Spleen (tissue), 11 donors: Measurements from ENCODE around the gene EXOC4. TPM values are rescaled to one million over a fixed set of nuclear protein-coding genes. Genes with fewer than 3 reads are reported as not detected.

ENCODE experiments used
- DNase-seq: peaks from one replicate; pipeline ENCODE4 v3.0.0-alpha.2; 2020
- H3K27ac ChIP-seq, 8 donors: fragments of 200-600 bp; sonication (generic) in 7 of 8; 1 replicate in 4 of 8; 2 replicates in 4 of 8; pipeline versions ENCODE4 v1.5.0 to v1.8.0; 2016 to 2021; ENCODE audit warnings: inconsistent platforms in 4 of 8, mild to moderate bottlenecking in 4 of 8, moderate library complexity in 1 of 8
- H3K27me3 ChIP-seq, 7 donors: fragments of 200-600 bp; sonication (generic) in 6 of 7; replicated peaks in 1 of 7; 1 replicate in 4 of 7; 2 replicates in 3 of 7; pipeline versions ENCODE4 v1.5.0 to v1.8.0; 2016 to 2021; ENCODE audit warnings: inconsistent platforms in 3 of 7, mild to moderate bottlenecking in 1 of 7
- H3K36me3 ChIP-seq, 6 donors: fragments of 200-600 bp; sonication (generic) in 5 of 6; 1 replicate in 4 of 6; 2 replicates in 2 of 6; pipeline versions ENCODE4 v1.5.0 to v1.8.0; 2016 to 2021; ENCODE audit warnings: inconsistent platforms in 2 of 6
- H3K4me1 ChIP-seq, 6 donors: fragments of 200-600 bp; sonication (generic) in 5 of 6; 1 replicate in 3 of 6; 2 replicates in 3 of 6; pipeline versions ENCODE4 v1.5.0 to v1.8.0; 2016 to 2021; ENCODE audit warnings: inconsistent platforms in 3 of 6
- H3K4me3 ChIP-seq, 8 donors: fragments of 200-600 bp; sonication (generic) in 7 of 8; 1 replicate in 4 of 8; 2 replicates in 4 of 8; pipeline versions ENCODE4 v1.5.0 to v1.8.0; 2016 to 2021; ENCODE audit warnings: inconsistent platforms in 4 of 8, mild to moderate bottlenecking in 4 of 8, moderate library complexity in 2 of 8
- H3K9me3 ChIP-seq, 8 donors: fragments of 200-600 bp; sonication (generic) in 7 of 8; 1 replicate in 4 of 8; 2 replicates in 4 of 8; pipeline versions ENCODE4 v1.5.0 to v1.8.0; 2016 to 2021; ENCODE audit warnings: inconsistent platforms in 4 of 8
- POLR2A ChIP-seq, 3 donors: fragments of 450-650 bp; IDR thresholded peaks; one replicate each; pipeline ENCODE4 v1.5.1; 2017; ENCODE audit warnings: antibody characterized with exemption in 3 of 3, mild to moderate bottlenecking in 1 of 3
- POLR2AphosphoS5 ChIP-seq, 3 donors: sonication (generic); formaldehyde crosslinking; IDR thresholded peaks; one replicate each; pipeline ENCODE4 v1.5.1; 2017; ENCODE audit warnings: antibody characterized with exemption in 3 of 3
- WGBS, 5 donors: extraction: QIAGEN DNeasy Blood & Tissue Kit in 3 of 5; methylation state at CpG; one replicate each; pipeline versions ENCODE4 v1.1.5 to v1.1.7; 2013 to 2018; 5-methylcytosine and 5-hydroxymethylcytosine counted together
- intact Hi-C: fragments of 100-400 bp; cut with DNase I; formaldehyde crosslinking; loops from one replicate; pipeline ENCODE4 v1.15.0; 2023; ENCODE audit warnings: low total_unique reads
- polyA plus RNA-seq, 3 donors: library from polyadenylated mRNA; stranded (reverse); fragments of 200-250 nt; gene quantifications; one replicate each; pipeline ENCODE4 v1.2.1, GENCODE V29; 2013
- total RNA-seq, 7 donors: library from RNA; depleted of rRNA in 3 of 7; stranded (reverse); fragments of >200 nt in 3 of 7; fragmentation: NEBNext Ultra II Directional in 4 of 7; extraction: Animal tissue kit (Norgen Biotek cat#: 25700) in 4 of 7; gene quantifications; one replicate each; pipeline versions ENCODE4 v1.1.0 to v1.2.1, GENCODE V29; 2016 to 2021
- TF ChIP-seq, protein P1 (sequence below), 11 experiments: fragments of 200-600 bp in 7 of 11; fragments of 450-650 bp in 4 of 11; sonication (generic) in 4 of 11; IDR thresholded peaks in 8 of 11; conservative IDR thresholded peaks in 3 of 11; 1 replicate in 7 of 11; 2 replicates in 4 of 11; pipeline versions ENCODE4 v1.4.0 to v1.8.0; 2016 to 2021; ENCODE audit warnings: antibody characterized with exemption in 11 of 11, inconsistent platforms in 4 of 11, mild to moderate bottlenecking in 1 of 11
- donor health status: healthy with polysubstance abuse.
- donor health status: DM: no; HTN: no; CAD: no; lungs with moderate emphysema.
- donor health status: DM: no; HTN: no; CAD: no.
- donor health status: Bipolar disorder and iron deficiency.
- donor health status: healthy.
- donor health status: DM: no; HTN: no; CAD: no.
- donor health status: DM: yes; HTN: yes; CAD: no.

The EXOC4 gene
- total and polyA plus RNA-seq, 10 donors: 14.1 to 138 (median 102) TPM

DNA sequence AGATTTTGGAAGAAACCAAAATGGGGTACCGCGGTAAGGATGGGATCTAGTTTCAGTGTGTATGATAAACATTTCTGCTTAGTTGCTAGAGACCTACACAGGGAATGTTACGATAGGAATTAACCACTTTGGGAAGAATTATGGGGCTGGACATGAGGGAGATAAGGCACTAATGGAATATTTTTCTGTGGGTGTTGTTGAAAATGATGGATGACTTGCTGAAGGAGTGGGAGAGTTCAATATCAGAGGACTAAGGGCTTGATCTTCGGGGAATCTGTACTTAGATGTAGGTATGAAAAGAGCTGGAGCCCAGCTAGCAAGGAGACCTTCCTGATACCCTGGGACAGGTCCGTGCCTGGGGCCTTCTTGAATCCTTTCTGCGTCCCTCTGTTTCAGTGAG lies 303.7 kb downstream of the EXOC4 start:
- no peaks in the 10 kb centered on the region for H3K36me3 ChIP-seq
- no peaks in the 10 kb centered on the region for H3K27me3 ChIP-seq
- H3K9me3 ChIP-seq: no peaks in the 10 kb centered on the region
- DNase-seq: no peak
- H3K4me1 ChIP-seq: peaks cover 0 to 8% (median 0%) of the 10 kb centered on the region in 6 donors
- TF ChIP-seq, protein P1, sequence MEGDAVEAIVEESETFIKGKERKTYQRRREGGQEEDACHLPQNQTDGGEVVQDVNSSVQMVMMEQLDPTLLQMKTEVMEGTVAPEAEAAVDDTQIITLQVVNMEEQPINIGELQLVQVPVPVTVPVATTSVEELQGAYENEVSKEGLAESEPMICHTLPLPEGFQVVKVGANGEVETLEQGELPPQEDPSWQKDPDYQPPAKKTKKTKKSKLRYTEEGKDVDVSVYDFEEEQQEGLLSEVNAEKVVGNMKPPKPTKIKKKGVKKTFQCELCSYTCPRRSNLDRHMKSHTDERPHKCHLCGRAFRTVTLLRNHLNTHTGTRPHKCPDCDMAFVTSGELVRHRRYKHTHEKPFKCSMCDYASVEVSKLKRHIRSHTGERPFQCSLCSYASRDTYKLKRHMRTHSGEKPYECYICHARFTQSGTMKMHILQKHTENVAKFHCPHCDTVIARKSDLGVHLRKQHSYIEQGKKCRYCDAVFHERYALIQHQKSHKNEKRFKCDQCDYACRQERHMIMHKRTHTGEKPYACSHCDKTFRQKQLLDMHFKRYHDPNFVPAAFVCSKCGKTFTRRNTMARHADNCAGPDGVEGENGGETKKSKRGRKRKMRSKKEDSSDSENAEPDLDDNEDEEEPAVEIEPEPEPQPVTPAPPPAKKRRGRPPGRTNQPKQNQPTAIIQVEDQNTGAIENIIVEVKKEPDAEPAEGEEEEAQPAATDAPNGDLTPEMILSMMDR (IDR thresholded peaks at IDR 0.05 in 8 of 11, conservative IDR thresholded peaks at IDR 0.05 in 3 of 11): no peak
- no peak for TF ChIP-seq POLR2AphosphoS5 (IDR thresholded peaks at IDR 0.05)
- no peak for TF ChIP-seq POLR2A (IDR thresholded peaks at IDR 0.05)
- 93 to 97% (median 94%) methylated on average over 6 of the region's 6 CpGs for WGBS, 5 donors
- no peak overlapping the region for H3K4me3 ChIP-seq
- intact Hi-C loops: no loop called here
- no peak overlapping the region for H3K27ac ChIP-seq

DNA sequence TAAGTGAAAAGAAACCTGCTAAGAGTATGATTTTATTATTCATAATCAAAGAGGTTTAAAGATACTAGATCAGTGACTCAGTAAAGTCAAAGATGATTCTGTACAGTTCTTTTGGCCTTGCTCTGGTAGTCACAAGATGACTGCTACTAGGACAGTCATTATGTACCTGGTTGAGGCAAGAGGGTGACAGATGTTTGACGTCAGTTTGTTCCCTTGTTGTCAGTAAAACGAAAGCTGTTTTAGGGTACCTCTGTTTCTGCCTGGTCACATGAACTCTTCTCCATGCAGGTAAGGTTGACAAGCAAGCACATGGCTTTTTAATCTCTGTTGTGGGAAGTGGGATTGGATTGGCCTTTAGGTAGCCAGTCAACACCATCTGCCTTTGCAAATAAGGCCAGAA lies 308.0 kb downstream of the EXOC4 start:
- Histone ChIP-seq H3K4me1 (peaks cover 0 to 8% (median 0%) of the 10 kb centered on the region in 6 donors), H3K9me3 (no peaks in the 10 kb centered on the region), H3K27me3 (no peaks in the 10 kb centered on the region), H3K4me3 (no peak overlapping the region), H3K36me3 (no peaks in the 10 kb centered on the region), H3K27ac (no peak overlapping the region)
- TF ChIP-seq POLR2AphosphoS5 (IDR thresholded peaks at IDR 0.05) (no peak), POLR2A (IDR thresholded peaks at IDR 0.05) (no peak)
- TF ChIP-seq, protein P1 (IDR thresholded peaks at IDR 0.05 in 8 of 11, conservative IDR thresholded peaks at IDR 0.05 in 3 of 11): no peak
- intact Hi-C loops: no loop called here
- WGBS, 5 donors: 87 to 90% (median 88%) methylated on average over 2 of the region's 2 CpGs
- DNase-seq: no peak

DNA sequence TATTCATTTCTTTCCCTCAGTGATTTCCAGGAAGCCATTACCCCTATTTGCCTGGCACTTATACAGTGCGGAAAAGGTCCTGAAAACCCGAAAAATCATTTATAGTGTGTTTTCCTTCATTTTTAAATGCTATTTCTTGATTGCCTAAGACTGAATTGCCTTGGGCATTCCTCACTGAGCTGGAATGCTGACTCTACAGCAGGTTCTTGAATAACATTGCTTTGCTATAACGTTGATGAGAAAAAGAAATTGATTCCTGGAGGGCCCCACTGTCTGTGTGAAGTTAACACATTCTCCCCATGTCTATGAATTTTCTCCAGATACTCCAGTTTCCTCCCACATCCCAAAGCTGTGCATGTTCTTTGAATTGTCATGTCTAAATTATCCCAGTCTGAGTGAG lies 308.5 kb downstream of the EXOC4 start:
- H3K27me3 ChIP-seq: no peaks in the 10 kb centered on the region
- no peak for DNase-seq
- no peak overlapping the region for H3K27ac ChIP-seq
- no peaks in the 10 kb centered on the region for H3K36me3 ChIP-seq
- WGBS, 5 donors: 92 to 98% (median 95%) methylated on average over 3 of the region's 3 CpGs
- TF ChIP-seq POLR2AphosphoS5 (IDR thresholded peaks at IDR 0.05) (no peak), POLR2A (IDR thresholded peaks at IDR 0.05) (no peak)
- TF ChIP-seq, protein P1 (IDR thresholded peaks at IDR 0.05 in 8 of 11, conservative IDR thresholded peaks at IDR 0.05 in 3 of 11): no peak
- H3K9me3 ChIP-seq: no peaks in the 10 kb centered on the region
- intact Hi-C loops: no loop called here
- peaks cover 0 to 8% (median 0%) of the 10 kb centered on the region in 6 donors for H3K4me1 ChIP-seq
- H3K4me3 ChIP-seq: no peak overlapping the region

DNA sequence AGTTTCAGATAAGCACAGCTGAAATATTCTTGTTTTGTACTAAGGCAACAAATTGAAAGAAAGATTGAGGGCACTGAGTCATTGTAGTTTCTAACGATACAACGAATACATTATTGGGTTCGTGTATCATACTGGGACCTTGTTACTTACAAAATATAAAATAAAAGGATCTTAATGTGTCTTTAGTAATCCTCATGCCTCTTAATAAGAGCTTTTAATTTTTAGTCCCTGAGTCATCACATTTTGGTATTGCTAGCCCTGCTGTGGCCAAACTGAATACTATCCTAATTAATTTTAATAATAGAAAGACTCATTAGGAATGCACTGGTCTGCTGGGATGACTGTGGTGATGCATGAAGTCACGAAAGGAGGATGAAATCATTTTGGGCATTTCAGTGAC lies 309.7 kb downstream of the EXOC4 start:
- Histone ChIP-seq H3K9me3 (peaks cover 0 to 7% (median 2%) of the 10 kb centered on the region in 8 donors), H3K27ac (no peak overlapping the region), H3K4me3 (no peak overlapping the region), H3K36me3 (no peaks in the 10 kb centered on the region), H3K27me3 (no peaks in the 10 kb centered on the region), H3K4me1 (peaks cover 0 to 7% (median 0%) of the 10 kb centered on the region in 6 donors)
- intact Hi-C loops: no loop called here
- TF ChIP-seq, protein P1 (IDR thresholded peaks at IDR 0.05 in 8 of 11, conservative IDR thresholded peaks at IDR 0.05 in 3 of 11): no peak
- no peak for TF ChIP-seq POLR2A (IDR thresholded peaks at IDR 0.05)
- TF ChIP-seq POLR2AphosphoS5 (IDR thresholded peaks at IDR 0.05): no peak
- 85 to 93% (median 91%) methylated on average over 4 of the region's 4 CpGs for WGBS, 5 donors
- no peak for DNase-seq
